Stimulated activated CD4-positive, alpha-beta T cell treated with anti-CD3 and anti-CD28 coated beads, Interleukin-1b, Interleukin-23, amount 100 ng/mL, for 48 hours (primary cell): ENCODE results near the gene METTL15.
"Not testable (repeated sequence)": the region's sequence is repeated elsewhere in the genome, so short reads cannot be mapped to it uniquely, and the experiment has no call there.

Experiments used
- DNase-seq: peaks from one replicate; pipeline ENCODE4 v3.0.0-alpha.2; 2020

Gene METTL15

GRCh38 chr11:28223577-28223976 lies 115.4 kb downstream of the METTL15 start:
- DNase-seq, result no peak

- DNase-seq, result no peak
Observed at GRCh38 chr11:28223994-28224393, 115.8 kb downstream of the METTL15 start.

GRCh38 chr11:28227460-28227859 lies 119.3 kb downstream of the METTL15 start:
- no peak for DNase-seq

GRCh38 chr11:28228196-28228895 lies 120.2 kb downstream of the METTL15 start:
- no peak for DNase-seq

GRCh38 chr11:28231475-28231874 lies 123.3 kb downstream of the METTL15 start:
- DNase-seq, result no peak

- no peak for DNase-seq
Observed at GRCh38 chr11:28232649-28233048, 124.5 kb downstream of the METTL15 start.

GRCh38 chr11:28241760-28242159 lies 133.6 kb downstream of the METTL15 start:
- DNase-seq, result no peak

GRCh38 chr11:28242596-28242995 lies 134.4 kb downstream of the METTL15 start:
- no peak for DNase-seq

GRCh38 chr11:28243061-28243460 lies 134.9 kb downstream of the METTL15 start:
- no peak for DNase-seq

GRCh38 chr11:28243581-28243980 lies 135.4 kb downstream of the METTL15 start:
- DNase-seq, result no peak

GRCh38 chr11:28245131-28245530 lies 136.9 kb downstream of the METTL15 start:
- no peak for DNase-seq

- no peak for DNase-seq
Observed at GRCh38 chr11:28250192-28250591, 142.0 kb downstream of the METTL15 start.

- no peak for DNase-seq
Observed at GRCh38 chr11:28251257-28251656, 143.1 kb downstream of the METTL15 start.

GRCh38 chr11:28257761-28258160 lies 149.6 kb downstream of the METTL15 start:
- DNase-seq, result no peak

GRCh38 chr11:28259177-28259843 lies 151.1 kb downstream of the METTL15 start:
- no peak for DNase-seq

GRCh38 chr11:28268925-28269324 lies 160.7 kb downstream of the METTL15 start:
- no peak for DNase-seq

- no peak for DNase-seq
Observed at GRCh38 chr11:28269586-28269985, 161.4 kb downstream of the METTL15 start.

GRCh38 chr11:28272247-28272646 lies 164.1 kb downstream of the METTL15 start:
- not testable (repeated sequence) for DNase-seq

GRCh38 chr11:28274216-28274615 lies 166.0 kb downstream of the METTL15 start:
- DNase-seq, result no peak

- no peak for DNase-seq
Observed at GRCh38 chr11:28284196-28284595, 176.0 kb downstream of the METTL15 start.

GRCh38 chr11:28289444-28289843 lies 181.3 kb downstream of the METTL15 start:
- no peak for DNase-seq

GRCh38 chr11:28290995-28291394 lies 182.8 kb downstream of the METTL15 start:
- DNase-seq, result not testable (repeated sequence)

- no peak for DNase-seq
Observed at GRCh38 chr11:28296426-28296825, 188.2 kb downstream of the METTL15 start.

GRCh38 chr11:28298209-28298608 lies 190.0 kb downstream of the METTL15 start:
- no peak for DNase-seq
